Activated CD8-positive, alpha-beta T cell treated with anti-CD3 and anti-CD28 coated beads, Interleukin-2, amount 10 ng/mL, durations not matched to agents 7 days and 5 days (primary cell): ENCODE data around the gene QSOX2. TPM values are rescaled to one million over a fixed set of nuclear protein-coding genes. Genes with fewer than 3 reads are reported as not detected.

Experiments used
- ATAC-seq: fragments of 150-1000 bp; cut with Tn5 transposase; one replicate; pipeline ENCODE4 v1.10.0; 2021; ENCODE audit warnings: moderate library complexity
- CTCF ChIA-PET: fragments of 350-600 bp; sonication (Branson Sonifier 250); formaldehyde crosslinking; loops from one replicate; lab custom pipeline; 2021; ENCODE audit warnings: antibody characterized with exemption; lab: Charles Lee
- POLR2A ChIA-PET: fragments of 350-600 bp; sonication (Branson Sonifier 250); formaldehyde crosslinking; loops from one replicate; lab custom pipeline; 2021; ENCODE audit warnings: antibody characterized with exemption; lab: Charles Lee
- DNase-seq: peaks from one replicate; pipeline ENCODE4 v3.0.0-alpha.2; 2020
- H3K27ac Mint-ChIP-seq: one replicate; pipeline ENCODE4 v1.8.0; 2021; ENCODE audit warnings: mild to moderate bottlenecking, mixed read lengths
- H3K27me3 Mint-ChIP-seq: one replicate; pipeline ENCODE4 v1.8.0; 2021; ENCODE audit warnings: low read depth, mixed read lengths
- H3K36me3 Mint-ChIP-seq: one replicate; pipeline ENCODE4 v1.8.0; 2021; ENCODE audit warnings: low read depth, mixed read lengths
- H3K4me1 Mint-ChIP-seq: one replicate; pipeline ENCODE4 v1.8.0; 2021; ENCODE audit warnings: low read depth, mixed read lengths
- H3K4me3 Mint-ChIP-seq: one replicate; pipeline ENCODE4 v1.8.0; 2021; ENCODE audit warnings: mild to moderate bottlenecking, mixed read lengths
- H3K9me3 Mint-ChIP-seq: one replicate; pipeline ENCODE4 v1.8.0; 2022; ENCODE audit warnings: mixed read lengths; ENCODE audit not compliant: insufficient read depth
- total RNA-seq, 2 experiments: library from RNA; stranded (reverse); gene quantifications; one replicate each; pipeline ENCODE4 v1.2.3, GENCODE V29; 2021

QSOX2 gene, protein sequence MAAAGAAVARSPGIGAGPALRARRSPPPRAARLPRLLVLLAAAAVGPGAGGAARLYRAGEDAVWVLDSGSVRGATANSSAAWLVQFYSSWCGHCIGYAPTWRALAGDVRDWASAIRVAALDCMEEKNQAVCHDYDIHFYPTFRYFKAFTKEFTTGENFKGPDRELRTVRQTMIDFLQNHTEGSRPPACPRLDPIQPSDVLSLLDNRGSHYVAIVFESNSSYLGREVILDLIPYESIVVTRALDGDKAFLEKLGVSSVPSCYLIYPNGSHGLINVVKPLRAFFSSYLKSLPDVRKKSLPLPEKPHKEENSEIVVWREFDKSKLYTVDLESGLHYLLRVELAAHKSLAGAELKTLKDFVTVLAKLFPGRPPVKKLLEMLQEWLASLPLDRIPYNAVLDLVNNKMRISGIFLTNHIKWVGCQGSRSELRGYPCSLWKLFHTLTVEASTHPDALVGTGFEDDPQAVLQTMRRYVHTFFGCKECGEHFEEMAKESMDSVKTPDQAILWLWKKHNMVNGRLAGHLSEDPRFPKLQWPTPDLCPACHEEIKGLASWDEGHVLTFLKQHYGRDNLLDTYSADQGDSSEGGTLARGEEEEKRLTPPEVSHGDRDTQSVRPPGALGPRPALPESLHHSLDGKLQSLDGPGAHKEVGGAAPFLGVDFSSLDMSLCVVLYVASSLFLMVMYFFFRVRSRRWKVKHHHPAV
- 10 to 100 TPM; 11.4 to 12.6 TPM for total RNA-seq

DNA sequence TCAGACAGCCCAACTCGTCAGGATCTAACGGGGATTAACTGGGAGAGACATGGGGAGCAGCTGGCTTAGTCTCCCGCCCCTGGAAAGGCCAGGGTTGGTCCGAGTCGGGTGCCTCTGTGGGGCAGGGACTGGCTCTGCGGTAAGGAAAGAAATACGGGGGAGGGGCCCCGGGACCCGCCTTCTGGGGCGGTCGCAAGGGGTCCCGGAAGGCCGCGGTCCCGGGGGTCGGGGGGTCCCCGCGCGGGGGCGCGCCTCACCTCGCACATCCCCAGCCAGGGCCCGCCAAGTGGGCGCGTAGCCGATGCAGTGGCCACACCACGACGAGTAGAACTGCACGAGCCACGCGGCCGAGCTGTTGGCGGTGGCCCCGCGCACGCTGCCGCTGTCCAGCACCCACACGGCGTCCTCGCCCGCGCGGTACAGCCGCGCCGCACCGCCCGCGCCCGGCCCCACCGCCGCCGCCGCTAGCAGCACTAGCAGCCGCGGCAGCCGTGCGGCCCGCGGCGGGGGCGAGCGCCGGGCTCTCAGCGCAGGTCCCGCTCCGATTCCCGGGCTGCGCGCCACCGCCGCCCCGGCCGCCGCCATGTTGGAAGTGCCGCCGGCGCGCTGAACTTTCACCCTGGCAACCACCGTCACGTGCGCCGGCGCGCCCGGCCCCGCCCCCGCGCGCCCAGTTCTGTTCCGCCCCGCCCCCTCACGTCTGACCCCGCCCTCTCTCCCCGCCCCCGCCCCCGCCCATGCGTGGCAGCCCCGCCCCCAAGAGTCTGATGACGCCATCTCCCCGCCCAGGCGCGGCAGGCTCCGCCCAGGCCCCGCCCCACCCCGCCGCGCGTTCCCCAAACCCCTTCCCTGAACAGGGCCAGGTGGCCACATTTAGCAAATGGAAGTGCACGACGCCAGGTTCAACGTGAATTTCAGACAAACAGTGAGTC is at the start of gene QSOX2:
TSS of gene QSOX2 (minus strand) at position 594 of the 932 bp plus-strand sequence. CDS start at position 585, 9 bp downstream.
- ATAC-seq (peak; percentile 81), DNase-seq (peak; percentile 87)
- H3K27ac Mint-ChIP-seq = peak within 1 kb of the TSS; percentile 90
- peaks cover 42% of the 10 kb centered on the region for H3K4me1 Mint-ChIP-seq
- peaks cover 2% of the 10 kb centered on the region for H3K27me3 Mint-ChIP-seq
- H3K36me3 Mint-ChIP-seq = peaks cover 3% of the 10 kb centered on the region
- H3K9me3 Mint-ChIP-seq = no peaks in the 10 kb centered on the region
- ChIA-PET POLR2A (interaction anchor here (0.6 kb wide), 1 partner anchor 21 kb away, joined by 4 read pairs; no protein-coding TSS in a partner anchor), CTCF (no interaction called here)
- H3K4me3 Mint-ChIP-seq = peak within 1 kb of the TSS; percentile 95

DNA sequence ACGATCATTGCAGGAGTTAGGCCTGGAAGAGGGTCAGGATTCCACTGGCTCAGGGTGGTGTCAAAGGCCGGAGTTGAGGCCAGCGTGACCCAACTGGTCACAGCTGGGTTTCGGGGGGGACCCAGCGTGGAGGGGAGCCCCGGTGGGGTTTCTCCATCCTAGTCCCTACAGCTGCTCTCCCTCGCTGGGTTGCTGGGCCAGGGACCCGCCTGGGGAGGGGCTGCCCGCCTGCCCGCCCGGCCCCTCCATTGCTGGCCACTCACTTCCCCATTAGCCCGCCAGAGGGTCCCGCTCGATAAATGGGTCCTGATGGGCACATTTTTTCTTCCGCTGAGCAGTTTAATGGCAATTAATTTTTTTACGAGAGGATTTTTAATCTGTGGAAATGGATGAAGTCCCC is 49.4 kb upstream of the QSOX2 start:
- Mint-ChIP-seq H3K4me3 (no peak overlapping the region), H3K9me3 (no peaks in the 10 kb centered on the region), H3K36me3 (no peaks in the 10 kb centered on the region), H3K27me3 (no peaks in the 10 kb centered on the region), H3K4me1 (no peaks in the 10 kb centered on the region), H3K27ac (no peak overlapping the region)
- ChIA-PET POLR2A (no interaction called here), CTCF (no interaction called here)
- no peak for ATAC-seq
- no peak for DNase-seq

GRCh38 chr9:136294437-136294836 is 48.8 kb upstream of the QSOX2 start:
- no peaks in the 10 kb centered on the region for H3K4me1 Mint-ChIP-seq
- ATAC-seq (no peak), DNase-seq (no peak)
- H3K36me3 Mint-ChIP-seq = no peaks in the 10 kb centered on the region
- no peaks in the 10 kb centered on the region for H3K27me3 Mint-ChIP-seq
- ChIA-PET POLR2A (no interaction called here), CTCF (no interaction called here)
- H3K27ac Mint-ChIP-seq = no peak overlapping the region
- H3K9me3 Mint-ChIP-seq = no peaks in the 10 kb centered on the region
- H3K4me3 Mint-ChIP-seq = no peak overlapping the region

DNA sequence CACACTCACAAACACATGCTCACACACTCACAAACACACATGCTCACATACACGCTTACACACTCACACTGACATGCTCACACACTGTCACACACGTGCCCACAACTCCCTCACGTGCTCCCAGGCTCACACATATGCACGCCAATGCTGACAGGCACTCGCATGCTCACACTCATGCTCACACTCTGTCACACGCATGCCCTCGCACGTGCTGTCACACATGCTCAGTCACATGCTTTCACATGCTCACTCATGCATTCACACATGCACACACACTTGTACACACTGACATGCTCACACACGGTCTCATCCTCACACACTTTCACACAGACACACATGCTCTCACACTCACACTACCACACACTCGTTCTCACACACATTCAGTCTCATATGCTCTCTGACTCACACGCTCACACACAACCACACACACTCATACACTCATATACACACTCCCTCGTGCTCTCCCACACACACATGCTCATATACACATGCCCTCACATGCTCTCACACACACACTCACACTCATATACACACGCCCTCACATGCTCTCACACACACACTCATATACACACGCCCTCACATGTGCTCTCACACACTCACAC is 48.0 kb upstream of the QSOX2 start:
- DNase-seq (no peak), ATAC-seq (no peak)
- ChIA-PET POLR2A (no interaction called here), CTCF (no interaction called here)
- no peak overlapping the region for H3K4me3 Mint-ChIP-seq
- H3K27me3 Mint-ChIP-seq = no peaks in the 10 kb centered on the region
- H3K4me1 Mint-ChIP-seq = no peaks in the 10 kb centered on the region
- no peaks in the 10 kb centered on the region for H3K9me3 Mint-ChIP-seq
- H3K27ac Mint-ChIP-seq = no peak overlapping the region
- H3K36me3 Mint-ChIP-seq = no peaks in the 10 kb centered on the region

GRCh38 chr9:136292591-136293448 is 47.2 kb upstream of the QSOX2 start:
- Mint-ChIP-seq H3K27ac (no peak overlapping the region), H3K36me3 (no peaks in the 10 kb centered on the region), H3K4me1 (no peaks in the 10 kb centered on the region), H3K9me3 (no peaks in the 10 kb centered on the region), H3K27me3 (no peaks in the 10 kb centered on the region), H3K4me3 (no peak overlapping the region)
- no peak for ATAC-seq
- ChIA-PET POLR2A (no interaction called here), CTCF (no interaction called here)
- DNase-seq = no peak

DNA sequence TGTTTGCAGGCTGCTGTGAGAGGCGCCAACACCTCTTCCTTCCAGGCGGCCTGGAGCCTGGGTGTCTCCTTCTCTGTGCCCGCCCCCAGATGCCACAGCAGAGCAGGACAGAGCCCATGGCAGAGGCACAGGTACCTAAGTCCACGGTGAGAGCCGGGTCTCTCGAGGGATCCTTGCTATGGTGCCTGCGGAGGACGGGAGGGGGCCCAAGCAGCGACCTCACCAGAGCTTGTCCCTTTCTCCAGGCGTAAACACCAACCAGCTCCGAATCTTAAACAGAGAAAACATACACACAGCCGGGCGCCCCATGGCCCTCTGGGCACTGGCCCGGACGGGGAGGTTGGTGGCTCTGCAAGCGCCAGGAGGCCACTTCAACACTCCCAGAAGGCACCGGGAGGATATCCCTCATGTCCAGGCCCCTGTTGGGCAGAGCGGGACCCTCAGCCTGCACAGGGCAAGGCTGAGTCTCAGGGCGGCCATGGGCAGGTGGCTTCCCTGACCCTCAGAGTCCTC is 46.5 kb upstream of the QSOX2 start:
- Mint-ChIP-seq H3K4me1 (no peaks in the 10 kb centered on the region), H3K9me3 (no peaks in the 10 kb centered on the region), H3K27me3 (no peaks in the 10 kb centered on the region), H3K27ac (no peak overlapping the region), H3K4me3 (no peak overlapping the region), H3K36me3 (no peaks in the 10 kb centered on the region)
- POLR2A ChIA-PET = no interaction called here
- no peak for ATAC-seq
- no peak for DNase-seq
- CTCF ChIA-PET = no interaction called here

DNA sequence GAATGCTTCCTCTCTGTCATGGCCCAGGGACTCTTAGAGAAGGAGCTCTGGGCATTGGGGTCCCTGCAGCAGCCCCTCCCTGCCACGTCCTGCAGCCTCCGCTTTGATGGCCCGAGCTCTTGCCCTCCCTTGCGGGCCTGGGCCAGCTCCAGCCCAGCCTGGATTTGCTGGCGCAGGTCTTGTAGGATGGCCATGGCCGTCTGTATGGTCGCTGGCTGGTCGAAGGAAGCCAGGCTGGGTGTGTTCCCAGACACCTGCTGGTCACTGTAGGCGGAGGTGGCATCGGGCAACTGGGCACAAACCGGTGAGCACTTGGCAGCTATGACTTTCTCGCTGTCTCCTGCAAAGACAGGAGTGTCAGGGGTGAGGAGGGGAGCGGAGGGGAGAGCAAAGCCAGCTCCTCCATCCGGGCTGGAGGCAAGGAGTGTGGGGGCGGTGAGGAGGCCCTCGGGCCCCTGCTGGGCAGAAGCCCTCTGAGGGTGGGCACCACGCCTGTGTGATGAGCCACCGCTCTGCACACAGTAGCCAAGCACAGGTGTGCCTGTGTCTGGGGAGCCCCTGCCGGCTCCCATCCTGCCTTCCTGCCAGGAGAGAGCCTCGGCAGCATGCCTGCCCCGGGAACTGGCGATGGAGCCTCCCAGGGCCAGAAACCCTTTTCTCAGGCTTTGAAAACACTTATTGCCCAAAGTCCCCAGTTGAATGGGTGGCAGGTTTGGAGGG is 45.9 kb upstream of the QSOX2 start:
- Mint-ChIP-seq H3K4me1 (no peaks in the 10 kb centered on the region), H3K36me3 (no peaks in the 10 kb centered on the region), H3K9me3 (no peaks in the 10 kb centered on the region), H3K4me3 (no peak overlapping the region), H3K27ac (no peak overlapping the region), H3K27me3 (no peaks in the 10 kb centered on the region)
- ChIA-PET CTCF (no interaction called here), POLR2A (no interaction called here)
- DNase-seq (no peak), ATAC-seq (no peak)

DNA sequence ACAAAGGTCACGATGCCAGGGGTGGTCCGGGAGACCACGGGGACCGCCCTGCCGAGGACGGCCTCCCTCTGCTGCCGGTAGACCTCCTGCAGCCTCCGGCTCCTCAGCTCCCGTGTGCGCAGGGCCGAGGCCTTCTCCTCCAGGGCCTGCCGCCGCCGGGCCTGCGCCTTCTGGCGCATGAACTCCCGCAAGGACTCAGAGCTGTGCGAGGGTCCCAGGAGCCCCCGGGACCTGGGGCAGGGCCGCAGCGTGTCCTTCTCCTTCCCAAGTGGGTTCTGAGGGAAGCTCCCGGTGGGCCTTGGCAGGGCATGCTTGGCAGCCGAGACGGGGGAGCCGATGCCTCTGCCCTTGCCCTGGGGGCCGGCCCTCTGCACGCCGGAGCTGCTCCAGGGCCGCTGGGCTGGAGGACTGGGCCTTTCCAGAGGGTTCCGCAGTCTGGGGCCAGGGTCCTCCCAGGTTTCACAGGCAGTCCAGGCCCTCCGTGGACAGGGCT is 44.9 kb upstream of the QSOX2 start:
- Mint-ChIP-seq H3K27me3 (no peaks in the 10 kb centered on the region), H3K4me1 (no peaks in the 10 kb centered on the region), H3K9me3 (no peaks in the 10 kb centered on the region), H3K36me3 (no peaks in the 10 kb centered on the region), H3K4me3 (no peak overlapping the region), H3K27ac (no peak overlapping the region)
- no peak for ATAC-seq
- DNase-seq = no peak
- POLR2A ChIA-PET = no interaction called here
- CTCF ChIA-PET = no interaction called here

- Mint-ChIP-seq H3K4me3 (no peak overlapping the region), H3K27ac (no peak overlapping the region), H3K27me3 (no peaks in the 10 kb centered on the region), H3K4me1 (no peaks in the 10 kb centered on the region), H3K9me3 (no peaks in the 10 kb centered on the region), H3K36me3 (no peaks in the 10 kb centered on the region)
- POLR2A ChIA-PET = no interaction called here
- ATAC-seq (no peak), DNase-seq (no peak)
- CTCF ChIA-PET = no interaction called here
These were observed 44.3 kb upstream of the QSOX2 start for GRCh38 chr9:136289651-136290507.
